Effector memory CD8-positive, alpha-beta T cell (primary cell): ENCODE measurements around the gene FHOD3.

ENCODE experiments used
- ATAC-seq: fragments of 150-1000 bp; cut with Tn5 transposase; replicated peaks from 2 replicates; pipeline ENCODE4 v1.10.0; 2021; ENCODE audit warnings: mild to moderate bottlenecking, moderate library complexity
- DNase-seq, 3 experiments: peaks; one replicate each; pipeline ENCODE4 v3.0.0; 2021
- H3K27ac Mint-ChIP-seq, 2 donors: one replicate each; pipeline ENCODE4 v1.8.0; 2022; ENCODE audit warnings: mild to moderate bottlenecking in 2 of 2, mixed read lengths in 2 of 2, moderate library complexity in 2 of 2
- H3K27me3 Mint-ChIP-seq, 2 donors: one replicate each; pipeline ENCODE4 v1.8.0; 2022; ENCODE audit warnings: mixed read lengths in 2 of 2
- H3K36me3 Mint-ChIP-seq: one replicate; pipeline ENCODE4 v1.8.0; 2022; ENCODE audit warnings: mild to moderate bottlenecking, moderate library complexity, mixed read lengths; ENCODE audit not compliant: insufficient read depth
- H3K4me1 Mint-ChIP-seq, 2 donors: one replicate each; pipeline ENCODE4 v1.8.0; 2022; ENCODE audit warnings: low read depth in 2 of 2, mixed read lengths in 2 of 2
- H3K4me3 Mint-ChIP-seq, 2 donors: one replicate each; pipeline ENCODE4 v1.8.0; 2022; ENCODE audit warnings: mild to moderate bottlenecking in 2 of 2, mixed read lengths in 2 of 2, moderate library complexity in 2 of 2
- H3K9me3 Mint-ChIP-seq, 2 donors: one replicate each; pipeline ENCODE4 v1.8.0; 2022; ENCODE audit warnings: mixed read lengths in 2 of 2

FHOD3 gene

DNA sequence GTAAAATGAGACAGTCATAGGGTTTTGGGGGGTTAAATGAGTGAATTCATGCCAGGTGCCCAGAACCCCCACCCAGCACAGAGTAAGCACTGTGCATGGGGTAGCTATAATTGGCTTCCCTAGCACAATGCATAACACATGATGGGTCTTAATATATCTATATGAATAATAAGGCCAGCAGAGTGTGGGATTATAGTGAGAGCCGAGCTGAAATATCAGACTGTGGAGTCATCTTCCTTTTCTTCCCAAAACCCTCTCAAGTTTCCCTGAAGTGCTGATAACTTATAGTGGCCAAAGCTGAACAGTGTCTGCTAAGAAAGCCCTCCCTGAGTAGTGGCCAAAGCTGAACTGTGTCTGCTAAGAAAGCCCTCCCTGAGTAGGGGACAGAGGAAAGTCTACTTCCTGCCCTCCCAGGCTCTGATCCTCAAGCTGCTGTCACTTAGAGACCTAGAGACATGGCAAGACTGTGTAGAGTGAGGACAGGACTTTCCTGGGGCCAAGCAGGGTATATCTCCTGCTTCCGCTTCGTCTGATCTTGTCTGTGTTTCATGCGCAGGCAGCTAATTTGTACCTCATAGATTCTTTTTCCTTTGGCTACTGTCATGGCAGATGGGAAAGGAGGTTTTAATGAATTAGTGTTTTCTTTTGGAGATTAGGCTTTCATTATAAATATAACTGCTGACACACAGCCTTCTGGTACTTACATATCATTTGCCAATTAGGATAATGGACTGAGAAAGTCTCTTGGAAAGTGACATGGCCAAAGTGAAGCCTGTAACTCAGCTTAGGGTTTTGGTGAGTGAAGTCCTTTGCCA, 94.9 kb downstream of the FHOD3 start:
- H3K4me3 Mint-ChIP-seq = no peak overlapping the region
- H3K36me3 Mint-ChIP-seq = no peaks in the 10 kb centered on the region
- H3K27ac Mint-ChIP-seq = no peak overlapping the region
- no peaks in the 10 kb centered on the region for H3K4me1 Mint-ChIP-seq
- no peaks in the 10 kb centered on the region for H3K9me3 Mint-ChIP-seq
- DNase-seq (no peak), ATAC-seq (no peak)
- H3K27me3 Mint-ChIP-seq = peaks cover 8 to 49% of the 10 kb centered on the region in 2 donors

DNA sequence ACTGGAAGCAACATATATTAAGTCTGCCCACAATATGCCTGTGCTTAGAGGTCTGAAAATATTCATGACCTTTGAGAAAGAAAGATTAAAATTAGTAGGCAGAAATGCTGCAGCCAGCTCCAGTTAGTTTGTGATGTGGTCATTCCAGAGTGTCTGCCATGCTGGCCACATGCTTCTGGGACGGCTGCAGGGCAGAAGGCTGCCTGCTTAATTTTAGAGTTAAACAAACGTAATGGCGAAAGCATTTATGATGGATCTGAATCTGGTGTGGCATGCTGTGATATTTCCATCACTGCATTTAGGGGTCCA, 95.4 kb downstream of the FHOD3 start:
- no peak for ATAC-seq
- DNase-seq = no peak
- Mint-ChIP-seq H3K27ac (no peak overlapping the region), H3K9me3 (no peaks in the 10 kb centered on the region), H3K27me3 (peaks cover 8 to 53% of the 10 kb centered on the region in 2 donors), H3K4me1 (no peaks in the 10 kb centered on the region), H3K36me3 (no peaks in the 10 kb centered on the region), H3K4me3 (no peak overlapping the region)

DNA sequence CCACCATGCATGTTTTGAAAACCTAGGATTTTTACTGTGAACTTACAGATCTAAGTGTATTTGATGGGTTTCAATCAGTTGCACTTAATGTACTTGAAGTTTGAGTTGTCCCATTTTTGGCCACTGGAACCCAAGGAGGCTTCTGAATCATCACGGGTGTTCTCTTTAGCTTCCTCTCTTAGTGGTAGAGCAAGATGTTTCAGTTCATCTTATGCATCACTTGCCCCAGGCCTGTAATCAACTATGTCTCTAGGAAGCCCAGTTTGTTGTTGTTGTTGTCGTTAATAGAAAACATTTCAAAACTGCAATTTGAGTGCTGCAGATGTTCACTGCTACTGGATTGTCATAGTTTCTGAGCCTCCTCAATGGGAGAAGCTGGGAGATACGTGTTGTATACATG, 97.0 kb downstream of the FHOD3 start:
- no peaks in the 10 kb centered on the region for H3K4me1 Mint-ChIP-seq
- ATAC-seq = no peak
- no peak for DNase-seq
- H3K9me3 Mint-ChIP-seq = no peaks in the 10 kb centered on the region
- no peak overlapping the region for H3K4me3 Mint-ChIP-seq
- no peaks in the 10 kb centered on the region for H3K36me3 Mint-ChIP-seq
- H3K27me3 Mint-ChIP-seq = peaks cover 13 to 56% of the 10 kb centered on the region in 2 donors
- no peak overlapping the region for H3K27ac Mint-ChIP-seq

DNA sequence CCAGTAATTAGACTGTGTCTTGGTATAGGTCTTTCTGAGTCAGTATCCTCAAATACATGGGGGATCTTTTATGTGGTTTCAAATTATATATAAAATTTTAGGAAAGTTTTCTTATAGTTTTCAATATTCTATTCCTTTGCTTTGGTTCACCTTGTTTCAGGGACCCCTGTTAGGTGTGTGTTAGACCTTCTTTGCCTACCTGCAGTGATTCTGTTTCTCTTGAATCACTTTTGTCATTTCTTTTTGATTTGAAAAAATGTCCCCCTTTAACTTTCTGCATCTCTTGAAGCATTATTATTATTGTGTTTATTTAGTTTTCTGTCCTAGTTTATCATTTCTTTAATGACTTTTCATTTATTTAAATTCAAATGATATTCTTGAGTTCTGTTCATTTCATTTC, 98.7 kb downstream of the FHOD3 start:
- ATAC-seq (no peak), DNase-seq (no peak)
- no peak overlapping the region for H3K27ac Mint-ChIP-seq
- no peaks in the 10 kb centered on the region for H3K9me3 Mint-ChIP-seq
- H3K4me1 Mint-ChIP-seq = no peaks in the 10 kb centered on the region
- H3K36me3 Mint-ChIP-seq = no peaks in the 10 kb centered on the region
- no peak overlapping the region for H3K4me3 Mint-ChIP-seq
- H3K27me3 Mint-ChIP-seq = peaks cover 9 to 45% of the 10 kb centered on the region in 2 donors

DNA sequence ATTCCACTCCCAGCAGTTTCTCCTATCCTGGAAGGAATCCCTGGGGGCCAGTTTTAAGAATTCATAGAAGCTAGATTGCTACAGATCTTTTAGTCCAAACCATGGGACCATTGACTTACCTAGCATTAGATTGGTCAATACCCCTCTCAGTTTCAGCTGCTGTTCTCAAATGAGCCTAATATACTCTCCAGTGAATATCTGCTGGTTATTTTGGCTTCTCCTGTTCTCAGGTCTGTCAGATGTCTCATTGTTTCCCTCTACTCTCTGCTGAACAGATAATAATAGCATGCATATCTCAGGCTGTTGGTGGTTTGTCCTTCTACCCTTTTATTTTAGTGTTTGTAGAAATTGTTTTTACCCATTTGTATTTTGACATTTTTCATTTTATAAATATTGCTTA, 99.5 kb downstream of the FHOD3 start:
- Mint-ChIP-seq H3K27me3 (peaks cover 9 to 37% of the 10 kb centered on the region in 2 donors), H3K27ac (no peak overlapping the region), H3K4me3 (no peak overlapping the region), H3K9me3 (no peaks in the 10 kb centered on the region), H3K4me1 (no peaks in the 10 kb centered on the region), H3K36me3 (no peaks in the 10 kb centered on the region)
- ATAC-seq (no peak), DNase-seq (no peak)

DNA sequence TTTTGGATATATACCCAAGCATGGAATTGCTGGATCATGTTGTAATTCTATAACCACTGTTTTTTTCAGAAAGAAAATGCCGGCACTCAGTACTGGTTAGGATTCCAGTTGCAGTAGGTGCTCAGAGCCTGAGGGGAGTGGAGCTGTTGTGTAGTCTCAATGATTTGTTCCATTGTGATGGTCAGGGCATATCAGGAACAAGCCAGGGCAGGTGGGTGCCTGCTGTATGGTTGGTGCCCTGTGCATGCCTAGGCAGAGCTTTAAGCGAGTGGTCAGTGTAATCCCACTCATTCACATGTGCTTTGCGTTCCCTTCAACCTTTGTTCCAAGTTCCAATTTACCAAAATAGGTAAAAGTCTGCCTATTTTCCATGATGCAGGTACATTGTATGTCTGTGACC, 100.9 kb downstream of the FHOD3 start:
- H3K36me3 Mint-ChIP-seq = no peaks in the 10 kb centered on the region

DNA sequence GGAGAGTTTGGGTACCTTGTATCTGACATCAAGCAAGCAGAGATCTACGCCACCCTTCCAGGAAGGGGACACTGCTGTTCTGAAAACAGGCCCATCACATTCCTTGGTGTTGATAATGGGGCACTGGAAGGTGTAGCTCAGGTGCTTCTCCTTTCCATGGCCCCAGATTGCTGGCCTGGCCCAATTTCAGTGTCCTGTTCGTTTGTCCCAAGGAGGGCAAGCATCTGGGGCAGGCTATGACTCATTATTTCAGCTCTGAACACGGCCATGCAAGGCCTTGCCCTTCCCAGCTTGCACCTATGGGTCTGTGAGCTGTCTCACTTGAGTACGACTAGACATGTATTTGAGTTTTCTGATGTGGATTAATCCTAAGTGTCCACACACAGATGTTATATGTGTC, 101.5 kb downstream of the FHOD3 start:
- Mint-ChIP-seq H3K9me3 (no peaks in the 10 kb centered on the region), H3K36me3 (no peaks in the 10 kb centered on the region), H3K27me3 (peaks cover 9 to 27% of the 10 kb centered on the region in 2 donors), H3K4me1 (no peaks in the 10 kb centered on the region), H3K4me3 (no peak overlapping the region), H3K27ac (no peak overlapping the region)
- no peak for ATAC-seq
- no peak for DNase-seq

More for the DNA sequence above, 100.9 kb downstream of the FHOD3 start:
- no peak for DNase-seq
- peaks cover 9 to 32% of the 10 kb centered on the region in 2 donors for H3K27me3 Mint-ChIP-seq
- H3K4me1 Mint-ChIP-seq = no peaks in the 10 kb centered on the region
- H3K4me3 Mint-ChIP-seq = no peak overlapping the region
- H3K27ac Mint-ChIP-seq = no peak overlapping the region
- no peak for ATAC-seq
- H3K9me3 Mint-ChIP-seq = no peaks in the 10 kb centered on the region

DNA sequence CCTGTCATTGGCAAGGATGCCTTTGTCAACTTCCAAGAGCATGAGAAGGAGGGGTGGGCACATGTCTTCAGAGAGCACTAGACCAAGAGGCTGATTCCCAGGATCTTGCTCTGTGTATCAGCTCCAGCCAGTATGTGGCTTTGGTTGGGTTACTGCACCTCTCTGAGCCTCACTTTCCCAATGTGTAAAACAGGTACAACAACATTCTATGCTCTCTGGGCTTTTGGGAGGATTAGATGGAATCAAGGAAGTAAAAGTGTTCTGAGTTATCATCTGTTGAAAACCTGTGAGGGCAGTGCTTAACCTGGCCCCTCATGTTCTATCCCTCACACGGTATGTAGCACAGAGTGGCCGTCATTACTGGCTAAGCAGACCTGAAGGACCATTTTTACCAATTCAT, 103.9 kb downstream of the FHOD3 start:
- DNase-seq (no peak), ATAC-seq (no peak)
- no peaks in the 10 kb centered on the region for H3K36me3 Mint-ChIP-seq
- no peaks in the 10 kb centered on the region for H3K4me1 Mint-ChIP-seq
- H3K9me3 Mint-ChIP-seq = no peaks in the 10 kb centered on the region
- H3K4me3 Mint-ChIP-seq = no peak overlapping the region
- no peak overlapping the region for H3K27ac Mint-ChIP-seq
- H3K27me3 Mint-ChIP-seq = peaks cover 9 to 35% of the 10 kb centered on the region in 2 donors

DNA sequence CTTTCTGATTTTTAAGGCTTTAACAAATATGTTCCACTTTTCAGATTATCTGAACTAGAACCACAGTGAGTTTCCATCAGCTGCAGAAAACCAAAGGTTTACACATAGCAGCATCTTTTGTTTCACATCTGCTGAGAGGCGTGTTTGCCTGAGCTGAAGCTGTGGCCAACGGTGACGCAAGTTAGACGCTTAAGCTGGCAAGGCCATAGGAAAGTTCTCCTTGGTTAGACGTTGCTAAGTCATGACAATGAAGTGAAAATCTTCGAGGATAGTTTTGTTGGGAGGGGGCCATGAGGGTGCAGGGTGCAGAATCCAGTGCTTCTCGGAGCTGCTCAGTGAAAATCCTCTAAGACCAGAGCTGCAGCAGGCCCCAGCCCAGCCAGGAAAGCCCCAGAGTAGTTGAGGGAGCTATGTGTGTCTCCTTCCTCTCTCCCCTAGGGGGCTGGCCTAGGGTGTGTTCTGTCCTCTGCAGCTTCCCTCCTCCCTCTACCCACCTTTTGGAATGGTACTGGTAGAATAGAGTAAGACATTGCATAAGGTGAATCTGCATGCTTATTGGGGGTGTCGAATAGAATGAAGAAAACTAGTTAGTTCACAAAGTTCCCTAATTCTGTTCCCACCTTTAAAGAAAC, 105.4 kb downstream of the FHOD3 start:
- H3K36me3 Mint-ChIP-seq = no peaks in the 10 kb centered on the region
- DNase-seq = no peak
- H3K9me3 Mint-ChIP-seq = no peaks in the 10 kb centered on the region
- peaks cover 9 to 39% of the 10 kb centered on the region in 2 donors for H3K27me3 Mint-ChIP-seq
- H3K4me3 Mint-ChIP-seq = no peak overlapping the region
- H3K27ac Mint-ChIP-seq = no peak overlapping the region
- no peak for ATAC-seq
- no peaks in the 10 kb centered on the region for H3K4me1 Mint-ChIP-seq

DNA sequence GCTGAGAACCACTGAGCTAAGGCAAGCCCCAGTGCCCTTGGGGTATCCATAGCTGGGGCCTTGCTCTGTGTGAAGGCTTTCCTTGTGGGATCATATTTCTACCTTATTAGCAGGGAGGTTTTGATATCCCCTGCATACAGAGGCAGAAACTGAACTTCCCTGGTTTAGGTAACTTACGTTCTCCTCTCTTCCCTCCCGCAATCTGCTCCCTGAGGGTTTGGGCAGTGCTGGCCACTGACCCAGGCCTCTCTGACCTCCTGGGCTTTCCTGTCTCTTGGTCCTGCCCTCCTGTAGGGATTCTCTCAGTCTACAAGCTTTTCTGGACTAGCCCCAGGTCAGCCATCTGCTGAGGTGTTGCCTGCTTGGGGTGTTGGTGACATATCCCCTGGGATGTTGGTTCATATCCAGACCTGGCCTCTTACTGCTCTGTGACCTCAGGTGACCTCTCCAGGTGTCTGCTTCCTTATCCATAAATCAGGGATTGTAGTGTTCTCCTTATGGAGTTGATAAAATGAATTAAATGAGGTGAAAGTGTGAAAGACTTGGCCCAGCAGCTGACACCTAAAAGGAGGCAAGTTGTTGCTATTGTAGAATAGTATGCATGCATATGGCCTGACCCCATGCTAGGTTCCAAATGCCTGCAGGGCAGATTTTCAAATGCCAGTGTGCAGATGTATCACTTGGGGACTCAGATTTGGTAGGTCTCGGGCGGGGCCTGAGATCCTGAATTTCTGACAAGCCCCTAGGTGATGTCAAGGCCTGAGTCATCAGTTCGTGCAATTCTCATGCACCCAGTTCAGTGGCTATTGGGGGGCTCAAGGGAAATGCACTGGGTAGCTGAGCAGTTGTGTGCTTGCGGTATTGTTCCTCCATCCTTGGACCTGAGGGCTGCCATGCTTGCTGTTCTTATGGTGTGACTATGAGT, 106.6 kb downstream of the FHOD3 start:
- Mint-ChIP-seq H3K27ac (no peak overlapping the region), H3K9me3 (no peaks in the 10 kb centered on the region), H3K27me3 (peaks cover 4 to 39% of the 10 kb centered on the region in 2 donors), H3K4me3 (no peak overlapping the region), H3K36me3 (no peaks in the 10 kb centered on the region), H3K4me1 (no peaks in the 10 kb centered on the region)
- DNase-seq (no peak), ATAC-seq (no peak)

DNA sequence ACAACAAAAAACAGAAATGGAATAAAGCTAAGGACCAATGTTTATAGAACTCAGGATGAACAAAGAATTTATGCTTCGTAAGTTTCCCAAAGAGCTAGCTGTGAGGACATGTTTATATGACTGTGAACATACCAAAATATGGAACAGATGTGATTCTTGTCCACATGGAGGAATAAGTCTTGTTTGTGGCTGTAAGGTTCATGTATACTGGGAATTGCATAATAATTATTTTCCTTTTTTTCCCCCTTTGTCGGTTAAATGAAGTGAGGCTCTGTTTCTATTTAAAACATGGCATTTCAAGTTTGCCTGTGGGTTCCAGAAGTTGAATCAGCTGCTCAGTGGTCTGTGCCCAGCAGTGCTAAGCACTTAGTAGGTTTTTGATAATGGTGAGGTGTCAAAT, 108.1 kb downstream of the FHOD3 start:
- Mint-ChIP-seq H3K4me3 (no peak overlapping the region), H3K9me3 (no peaks in the 10 kb centered on the region), H3K27ac (no peak overlapping the region), H3K4me1 (no peaks in the 10 kb centered on the region), H3K36me3 (no peaks in the 10 kb centered on the region), H3K27me3 (peaks cover 1 to 37% of the 10 kb centered on the region in 2 donors)
- ATAC-seq (no peak), DNase-seq (no peak)

DNA sequence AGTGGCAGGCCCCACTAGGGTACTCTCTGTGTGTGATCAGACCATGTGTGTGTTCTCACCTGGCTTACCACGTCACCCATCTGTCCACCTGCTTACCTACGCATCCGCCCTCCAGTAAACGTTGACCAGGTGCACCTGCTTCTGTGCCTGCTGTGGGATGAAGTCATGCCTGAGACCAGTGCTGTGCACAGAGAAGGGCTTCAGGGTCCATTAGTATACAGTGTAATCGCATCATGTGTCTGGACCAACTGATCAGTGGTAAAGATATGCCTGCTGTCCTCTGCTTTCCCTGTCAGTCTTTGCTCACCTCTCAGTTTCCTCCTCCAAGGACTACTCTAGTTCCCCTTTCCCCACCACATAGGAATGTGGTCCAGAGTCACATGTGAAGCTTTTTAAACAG, 109.3 kb downstream of the FHOD3 start:
- DNase-seq (no peak), ATAC-seq (no peak)
- Mint-ChIP-seq H3K4me1 (no peaks in the 10 kb centered on the region), H3K27ac (no peak overlapping the region), H3K9me3 (no peaks in the 10 kb centered on the region), H3K36me3 (no peaks in the 10 kb centered on the region), H3K4me3 (no peak overlapping the region), H3K27me3 (peaks cover 0 to 37% of the 10 kb centered on the region in 2 donors)

DNA sequence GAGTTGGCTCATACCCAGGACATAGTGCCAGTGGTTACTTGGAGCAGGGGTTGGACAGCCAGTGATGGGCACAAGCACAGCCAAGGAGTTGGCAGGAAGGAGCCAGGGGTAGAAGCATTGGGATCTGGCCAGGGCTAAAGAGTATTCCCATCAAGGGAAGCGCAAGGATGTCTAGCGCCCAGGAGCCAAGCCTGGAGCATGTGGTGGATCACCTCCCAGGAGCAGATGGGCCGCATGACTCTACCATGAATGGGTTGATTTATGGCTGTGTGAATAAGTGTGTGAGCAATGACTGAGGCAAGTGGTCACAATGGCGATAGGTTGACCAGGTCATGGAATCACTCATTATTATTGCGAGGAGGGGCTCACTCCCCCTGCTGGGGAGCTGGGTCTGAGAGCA, 111.1 kb downstream of the FHOD3 start:
- H3K27me3 Mint-ChIP-seq = peaks cover 0 to 37% of the 10 kb centered on the region in 2 donors
- H3K27ac Mint-ChIP-seq = no peak overlapping the region
- no peaks in the 10 kb centered on the region for H3K4me1 Mint-ChIP-seq
- no peak overlapping the region for H3K4me3 Mint-ChIP-seq
- no peaks in the 10 kb centered on the region for H3K36me3 Mint-ChIP-seq
- ATAC-seq = no peak
- no peaks in the 10 kb centered on the region for H3K9me3 Mint-ChIP-seq
- DNase-seq = no peak
